AG04449 (cell line): Measurements from ENCODE around the gene ERG.

Experiments
- CTCF ChIA-PET: fragments of 350-600 bp; formaldehyde crosslinking; extraction: SDS; loops from one replicate; lab custom pipeline; 2021; ENCODE audit warnings: antibody characterized with exemption; lab: Yijun Ruan, JAX
- POLR2A ChIA-PET: fragments of 400-600, 350-600 bp; formaldehyde crosslinking; extraction: SDS; loops from one replicate; lab custom pipeline; 2020; ENCODE audit warnings: antibody characterized with exemption, inconsistent platforms; lab: Yijun Ruan, JAX
- DNase-seq: peaks from one replicate; pipeline ENCODE4 v3.0.0-alpha.2; 2010; ENCODE audit warnings: low read depth, low spot score
- H3K4me3 ChIP-seq: 2 replicates; pipeline ENCODE4 v1.5.1; 2011; ENCODE audit warnings: low read depth, mild to moderate bottlenecking, control low read depth, low read length
- CTCF ChIP-seq: IDR thresholded peaks from one replicate; pipeline ENCODE4 v1.5.1; 2011; ENCODE audit warnings: mild to moderate bottlenecking, moderate library complexity, low read length, control low read depth, inconsistent platforms; ENCODE audit not compliant: insufficient read depth; ENCODE audit errors: missing control alignments

The ERG gene

GRCh38 chr21:38494703-38495102, 3.6 kb downstream of the ERG start:
- no peak for TF ChIP-seq CTCF
- ChIA-PET POLR2A (no interaction called here), CTCF (interaction anchor here (1.3 to 1.9 kb wide), 2 partner anchors 11 to 261 kb away, joined by 3 to 5 read pairs; no protein-coding TSS in a partner anchor)
- DNase-seq = no peak
- no peak overlapping the region for H3K4me3 ChIP-seq

GRCh38 chr21:38494251-38494642, 4.0 kb downstream of the ERG start:
- DNase-seq = no peak
- no peak overlapping the region for H3K4me3 ChIP-seq
- CTCF ChIA-PET = interaction anchor here (1.3 to 1.9 kb wide), 2 partner anchors 11 to 262 kb away, joined by 3 to 5 read pairs; no protein-coding TSS in a partner anchor
- no peak for TF ChIP-seq CTCF
- POLR2A ChIA-PET = no interaction called here

GRCh38 chr21:38493549-38494250, 4.6 kb downstream of the ERG start:
- TF ChIP-seq CTCF = no peak
- H3K4me3 ChIP-seq = no peak overlapping the region
- POLR2A ChIA-PET = no interaction called here
- DNase-seq = no peak
- CTCF ChIA-PET = interaction anchor here (1.9 kb wide), 1 partner anchor 12 kb away, joined by 5 read pairs; no protein-coding TSS in a partner anchor

GRCh38 chr21:38492007-38492406, 6.3 kb downstream of the ERG start:
- no peak overlapping the region for H3K4me3 ChIP-seq
- TF ChIP-seq CTCF = no peak
- POLR2A ChIA-PET = no interaction called here
- DNase-seq = no peak
- CTCF ChIA-PET = no interaction called here

- no peak for DNase-seq
- H3K4me3 ChIP-seq = no peak overlapping the region
- CTCF ChIA-PET = no interaction called here
- TF ChIP-seq CTCF = no peak
- POLR2A ChIA-PET = no interaction called here
Measured at GRCh38 chr21:38491536-38491935, 6.7 kb downstream of the ERG start.

GRCh38 chr21:38490411-38491020, 7.8 kb downstream of the ERG start:
- ChIA-PET CTCF (interaction anchor here (0.8 kb wide), 1 partner anchor 15 kb away, joined by 4 read pairs; no protein-coding TSS in a partner anchor), POLR2A (no interaction called here)
- no peak for DNase-seq
- TF ChIP-seq CTCF = no peak
- H3K4me3 ChIP-seq = no peak overlapping the region
